Sigmoid colon (tissue), 4 donors: ENCODE measurements around the gene VWA3B.

ENCODE experiments used
- CTCF ChIP-seq, 4 experiments: fragments of 450-650 bp in 3 of 4; fragments of 200-600 bp in 1 of 4; IDR thresholded peaks; one replicate each; pipeline ENCODE4 v1.5.1; 2016 to 2019; ENCODE audit warnings: antibody characterized with exemption in 4 of 4, mild to moderate bottlenecking in 3 of 4, moderate library complexity in 2 of 4
- EP300 ChIP-seq, 4 donors: sonication (generic); formaldehyde crosslinking; IDR thresholded peaks; one replicate each; pipeline ENCODE4 v1.6.1; 2017; ENCODE audit warnings: antibody characterized with exemption in 4 of 4
- POLR2A ChIP-seq, 2 donors: fragments of 450-650 bp; IDR thresholded peaks; one replicate each; pipeline ENCODE4 v1.6.1; 2016; ENCODE audit warnings: antibody characterized with exemption in 2 of 2, mild to moderate bottlenecking in 2 of 2, moderate library complexity in 2 of 2
- POLR2AphosphoS5 ChIP-seq, 4 donors: sonication (generic); formaldehyde crosslinking; IDR thresholded peaks; one replicate each; pipeline ENCODE4 v1.6.1; 2017; ENCODE audit warnings: antibody characterized with exemption in 4 of 4

GRCh38 chr2:98093611-98094010 is 6.6 kb downstream of the VWA3B start:
- no peak for TF ChIP-seq CTCF (IDR thresholded peaks at IDR 0.05)
- no peak for TF ChIP-seq POLR2A (IDR thresholded peaks at IDR 0.05)
- no peak for TF ChIP-seq EP300 (IDR thresholded peaks at IDR 0.05)
- TF ChIP-seq POLR2AphosphoS5 (IDR thresholded peaks at IDR 0.05): no peak
